ENCODE data around the gene SNAP29.
"Not testable (repeated sequence)": the region's sequence is repeated elsewhere in the genome, so short reads cannot be mapped to it uniquely, and the experiment has no call there.

Gene SNAP29

DNA sequence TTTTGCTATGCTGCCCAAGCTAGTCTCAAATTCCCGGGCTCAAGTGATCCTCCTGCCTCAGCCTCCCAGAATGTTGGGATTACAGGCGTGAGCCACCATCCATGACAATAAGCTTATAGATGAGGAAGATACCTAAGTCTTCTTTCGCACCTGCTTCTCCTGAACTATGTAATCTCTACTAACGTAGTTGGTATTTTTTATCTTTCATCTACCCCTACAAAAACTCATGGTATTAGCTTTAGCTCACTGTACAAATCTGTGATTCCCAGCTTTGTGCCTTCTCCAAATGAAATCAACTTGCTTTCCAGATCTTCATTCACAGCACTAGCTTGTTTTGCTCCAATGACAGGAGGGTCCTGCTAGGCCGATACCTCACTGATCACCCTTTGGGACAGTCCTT, 36.6 kb upstream of the SNAP29 start:
- no peaks in the 10 kb centered on the region for H3K4me1 Mint-ChIP-seq (ENCODE audit: low read depth in 2 of 2)
- peaks cover 56% of the 10 kb centered on the region for H3K36me3 Mint-ChIP-seq (ENCODE audit: insufficient read depth)
- H3K4me3 Mint-ChIP-seq, result no peak overlapping the region
- no peaks in the 10 kb centered on the region for H3K27me3 Mint-ChIP-seq
- no peak for ATAC-seq (replicated peaks)
- DNase-seq, result no peak
- peak overlapping the region in 1 of 2 donors; percentile 46 for H3K27ac Mint-ChIP-seq
- H3K9me3 Mint-ChIP-seq, result no peaks in the 10 kb centered on the region

DNA sequence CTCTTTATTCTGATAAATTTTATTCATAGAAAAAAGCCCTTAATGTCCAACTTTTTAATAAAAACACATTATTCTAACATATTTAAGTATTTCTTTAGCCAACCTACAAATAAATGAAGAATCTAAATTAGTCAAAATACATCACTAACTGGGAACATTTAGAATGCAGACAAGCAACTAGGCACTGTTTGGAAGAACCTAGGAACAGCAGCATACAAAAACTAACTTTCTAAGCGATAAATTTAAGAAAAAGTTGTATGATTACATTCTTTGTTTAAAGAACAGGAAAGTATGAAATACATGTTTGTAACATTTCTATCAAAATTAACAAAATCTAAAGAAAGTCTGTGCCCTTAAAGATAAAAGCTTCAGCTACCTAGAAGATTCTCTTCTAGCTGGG, 35.5 kb upstream of the SNAP29 start:
- no peak overlapping the region for H3K27ac Mint-ChIP-seq
- no peaks in the 10 kb centered on the region for H3K27me3 Mint-ChIP-seq
- H3K4me3 Mint-ChIP-seq, result no peak overlapping the region
- H3K9me3 Mint-ChIP-seq, result no peaks in the 10 kb centered on the region
- peaks cover 59% of the 10 kb centered on the region for H3K36me3 Mint-ChIP-seq (ENCODE audit: insufficient read depth)
- ATAC-seq (replicated peaks), result no peak
- no peaks in the 10 kb centered on the region for H3K4me1 Mint-ChIP-seq (ENCODE audit: low read depth in 2 of 2)
- DNase-seq, result no peak

DNA sequence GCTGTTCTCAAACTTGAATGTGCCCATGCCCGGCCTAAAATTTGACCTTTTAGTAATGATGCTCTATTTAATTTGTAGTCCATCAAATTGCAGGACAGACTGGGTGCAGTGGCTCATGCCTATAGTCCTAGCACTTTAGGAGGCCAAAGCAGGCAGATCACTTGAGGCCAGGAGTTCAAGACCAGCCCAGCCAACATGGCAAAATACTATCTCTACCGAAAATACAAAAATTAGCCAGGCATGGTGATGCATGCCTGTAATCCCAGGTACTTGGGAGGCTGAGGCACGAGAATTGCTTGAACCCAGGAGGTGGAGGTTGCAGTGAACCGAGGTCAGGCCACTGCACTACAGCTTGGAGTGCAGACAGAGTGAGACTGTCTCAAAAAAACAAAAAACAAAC, 33.6 kb upstream of the SNAP29 start:
- DNase-seq; H3K27ac Mint-ChIP-seq; H3K4me1 Mint-ChIP-seq (ENCODE audit: low read depth in 2 of 2); ATAC-seq (replicated peaks); H3K4me3 Mint-ChIP-seq; H3K27me3 Mint-ChIP-seq; H3K9me3 Mint-ChIP-seq: not testable (repeated sequence)
- H3K36me3 Mint-ChIP-seq (ENCODE audit: insufficient read depth), result peaks cover 67% of the 10 kb centered on the region

DNA sequence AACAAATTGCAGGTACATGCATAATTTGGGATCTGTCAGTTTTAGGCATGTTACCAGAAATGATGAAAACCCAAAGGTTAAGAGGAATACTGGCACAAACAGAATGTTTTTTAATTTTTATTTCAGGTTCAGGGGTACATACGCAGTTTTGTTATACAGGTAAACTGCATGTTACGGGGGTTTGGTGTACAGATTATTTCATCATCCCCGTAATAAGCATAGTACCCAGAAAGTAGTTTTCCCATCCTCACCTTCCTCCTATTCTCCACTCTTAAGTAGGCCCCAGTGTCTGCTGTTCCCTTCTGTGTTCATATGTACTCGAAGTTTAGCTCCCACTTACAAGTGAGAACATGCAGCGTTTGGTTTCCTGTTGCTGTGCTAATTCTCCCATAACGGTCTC, 33.2 kb upstream of the SNAP29 start:
- H3K9me3 Mint-ChIP-seq, result no peaks in the 10 kb centered on the region
- H3K27ac Mint-ChIP-seq, result peak overlapping the region in 1 of 2 donors; percentile 31
- H3K36me3 Mint-ChIP-seq (ENCODE audit: insufficient read depth), result peaks cover 67% of the 10 kb centered on the region
- ATAC-seq (replicated peaks) (no peak), DNase-seq (no peak)
- peaks cover 2 to 4% of the 10 kb centered on the region in 2 donors for H3K4me1 Mint-ChIP-seq (ENCODE audit: low read depth in 2 of 2)
- H3K27me3 Mint-ChIP-seq, result no peaks in the 10 kb centered on the region
- H3K4me3 Mint-ChIP-seq, result no peak overlapping the region

DNA sequence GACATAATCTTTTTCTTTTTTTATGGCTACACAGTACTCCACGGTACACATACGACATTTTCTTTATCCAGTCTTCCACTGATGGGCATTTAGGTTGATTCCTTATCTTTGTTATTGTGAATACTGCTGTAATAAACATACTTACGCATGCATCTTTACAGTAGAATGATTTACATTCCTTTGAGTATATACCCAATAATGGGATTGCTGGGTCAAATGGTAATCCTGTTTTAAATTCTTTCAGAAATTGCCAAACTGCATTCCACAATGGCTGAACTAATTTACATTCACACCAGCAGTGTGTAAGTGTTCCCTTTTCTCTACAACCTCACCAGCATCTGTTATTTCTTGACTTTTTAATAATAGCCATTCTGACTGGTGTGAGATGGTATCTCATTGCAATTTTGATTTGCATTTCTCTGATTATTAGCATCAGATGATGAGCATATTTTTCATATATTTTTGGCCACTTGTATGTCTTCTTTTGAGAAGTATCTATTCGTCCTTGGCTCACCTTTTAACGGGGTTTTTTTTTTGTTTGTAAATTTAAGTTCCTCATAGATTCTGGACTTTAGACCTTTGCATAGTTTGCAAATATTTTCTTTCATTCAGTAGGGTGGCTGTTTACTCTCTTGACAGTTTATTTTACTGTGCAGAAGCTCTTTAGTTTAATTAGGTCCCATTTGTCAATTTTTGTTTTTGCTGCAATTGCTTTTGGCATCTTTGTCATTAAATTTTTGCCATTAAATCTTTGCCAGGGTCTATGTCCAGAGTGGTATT, 32.2 kb upstream of the SNAP29 start:
- not testable (repeated sequence) for H3K4me1 Mint-ChIP-seq (ENCODE audit: low read depth in 2 of 2); H3K4me3 Mint-ChIP-seq; H3K9me3 Mint-ChIP-seq; ATAC-seq (replicated peaks); H3K27me3 Mint-ChIP-seq; DNase-seq
- peak overlapping the region in 1 of 2 donors; percentile 31 for H3K27ac Mint-ChIP-seq
- H3K36me3 Mint-ChIP-seq (ENCODE audit: insufficient read depth), result peaks cover 70% of the 10 kb centered on the region

DNA sequence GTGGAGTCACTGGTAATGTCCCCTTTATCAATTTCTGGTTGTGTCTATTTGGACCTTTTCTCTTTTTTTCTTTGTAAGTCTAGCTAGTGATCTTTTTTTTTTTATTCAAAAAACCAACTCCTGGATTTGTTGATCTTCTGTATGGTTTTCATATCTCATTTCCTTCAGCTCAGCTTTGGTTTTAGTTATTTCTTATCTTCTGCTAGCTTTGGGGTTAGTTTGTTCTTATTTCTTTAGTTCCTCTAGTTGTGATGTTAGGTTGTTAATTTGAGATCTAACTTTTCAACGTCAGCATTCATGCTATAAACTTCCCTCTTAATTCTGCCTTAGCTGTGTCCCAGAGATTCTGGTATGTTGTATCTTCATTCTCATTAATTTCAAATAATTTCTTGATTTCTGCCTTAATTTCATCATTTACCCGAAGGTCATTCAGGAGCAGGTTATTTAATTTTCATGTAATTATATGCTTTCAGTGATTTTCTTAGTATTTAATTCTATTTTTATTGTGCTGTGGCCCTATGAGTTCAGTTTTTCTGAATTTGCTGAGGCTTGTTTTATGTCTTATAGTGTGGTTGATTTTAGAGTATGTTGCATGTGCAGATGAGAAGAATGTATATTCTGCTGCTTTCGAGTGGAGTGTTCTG, 29.2 kb upstream of the SNAP29 start:
- Mint-ChIP-seq H3K36me3 (ENCODE audit: insufficient read depth) (peaks cover 77% of the 10 kb centered on the region), H3K4me3 (no peak overlapping the region), H3K4me1 (ENCODE audit: low read depth in 2 of 2) (peaks cover 2 to 9% of the 10 kb centered on the region in 2 donors), H3K27ac (no peak overlapping the region), H3K9me3 (no peaks in the 10 kb centered on the region), H3K27me3 (no peaks in the 10 kb centered on the region)
- no peak for DNase-seq
- ATAC-seq (replicated peaks), result no peak

DNA sequence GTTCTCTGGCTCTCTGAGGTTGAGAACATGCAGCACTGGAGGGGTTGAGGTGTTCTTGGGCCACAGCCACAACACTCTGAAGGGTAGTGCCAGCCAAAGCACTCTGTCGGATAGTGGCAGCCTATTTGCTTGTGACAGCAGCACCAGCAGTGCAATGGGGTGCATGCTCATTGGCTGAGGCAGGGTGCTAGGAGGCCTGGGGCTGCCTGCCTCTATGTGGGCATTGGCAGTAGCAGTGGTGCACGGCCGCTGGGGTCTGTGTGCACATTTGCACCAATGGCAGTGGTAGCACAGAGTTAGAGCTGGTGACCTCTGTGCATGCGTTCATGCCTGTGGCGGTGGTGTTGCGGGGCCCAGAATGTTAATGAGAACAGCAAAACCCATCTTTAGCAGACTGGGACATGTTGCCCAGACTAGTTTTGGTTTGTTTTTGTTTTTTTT, 25.6 kb upstream of the SNAP29 start:
- DNase-seq (no peak), ATAC-seq (replicated peaks) (no peak)
- H3K27me3 Mint-ChIP-seq, result no peaks in the 10 kb centered on the region
- no peak overlapping the region for H3K4me3 Mint-ChIP-seq
- peaks cover 70% of the 10 kb centered on the region for H3K36me3 Mint-ChIP-seq (ENCODE audit: insufficient read depth)
- H3K9me3 Mint-ChIP-seq, result no peaks in the 10 kb centered on the region
- H3K4me1 Mint-ChIP-seq (ENCODE audit: low read depth in 2 of 2), result peaks cover 2 to 13% of the 10 kb centered on the region in 2 donors
- peak overlapping the region in 1 of 2 donors; percentile 55 for H3K27ac Mint-ChIP-seq

DNA sequence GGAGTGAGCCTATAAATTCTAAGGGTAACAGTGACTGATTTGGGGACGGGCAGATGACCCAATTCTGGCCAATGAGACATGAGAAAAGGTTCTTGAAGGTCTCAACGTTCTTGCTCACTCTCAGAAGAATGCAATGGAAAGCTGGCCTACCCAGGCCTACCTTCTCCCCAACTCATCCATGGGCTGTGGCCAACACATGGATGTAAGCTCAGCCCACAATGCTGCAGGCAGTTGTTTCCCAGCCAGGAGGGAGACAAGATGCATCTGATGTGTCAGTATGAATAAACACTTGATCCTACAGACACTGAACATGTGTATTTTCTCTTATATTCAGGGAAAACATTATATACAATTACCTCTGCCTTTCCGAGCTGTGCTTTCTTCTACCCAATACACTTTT, 24.6 kb upstream of the SNAP29 start:
- Mint-ChIP-seq H3K27ac (no peak overlapping the region), H3K4me3 (no peak overlapping the region), H3K4me1 (ENCODE audit: low read depth in 2 of 2) (peaks cover 6 to 13% of the 10 kb centered on the region in 2 donors), H3K36me3 (ENCODE audit: insufficient read depth) (peaks cover 60% of the 10 kb centered on the region), H3K27me3 (no peaks in the 10 kb centered on the region), H3K9me3 (no peaks in the 10 kb centered on the region)
- no peak for DNase-seq
- no peak for ATAC-seq (replicated peaks)

DNA sequence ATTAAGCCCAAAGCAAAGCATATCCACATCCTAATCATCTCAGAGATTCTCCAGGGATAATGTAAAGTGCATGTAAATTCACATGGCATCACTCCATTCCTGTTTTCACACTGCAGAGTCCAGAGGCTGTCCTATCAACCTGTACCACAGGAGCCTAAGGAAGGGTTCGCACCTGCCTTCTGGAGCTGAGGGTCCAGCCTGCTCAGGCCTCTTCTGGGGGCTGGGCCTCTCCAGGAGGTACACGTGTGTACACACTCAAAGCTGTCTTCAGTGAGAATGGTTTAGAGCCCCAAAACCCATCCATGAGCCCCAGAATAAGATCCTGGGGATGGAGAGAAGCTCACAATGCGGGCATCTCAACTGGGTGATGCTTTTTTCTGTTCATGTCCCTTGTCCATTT, 24.1 kb upstream of the SNAP29 start:
- Mint-ChIP-seq H3K4me1 (ENCODE audit: low read depth in 2 of 2) (peaks cover 10 to 13% of the 10 kb centered on the region in 2 donors), H3K27ac (peak overlapping the region in 1 of 2 donors; percentile 49)

DNA sequence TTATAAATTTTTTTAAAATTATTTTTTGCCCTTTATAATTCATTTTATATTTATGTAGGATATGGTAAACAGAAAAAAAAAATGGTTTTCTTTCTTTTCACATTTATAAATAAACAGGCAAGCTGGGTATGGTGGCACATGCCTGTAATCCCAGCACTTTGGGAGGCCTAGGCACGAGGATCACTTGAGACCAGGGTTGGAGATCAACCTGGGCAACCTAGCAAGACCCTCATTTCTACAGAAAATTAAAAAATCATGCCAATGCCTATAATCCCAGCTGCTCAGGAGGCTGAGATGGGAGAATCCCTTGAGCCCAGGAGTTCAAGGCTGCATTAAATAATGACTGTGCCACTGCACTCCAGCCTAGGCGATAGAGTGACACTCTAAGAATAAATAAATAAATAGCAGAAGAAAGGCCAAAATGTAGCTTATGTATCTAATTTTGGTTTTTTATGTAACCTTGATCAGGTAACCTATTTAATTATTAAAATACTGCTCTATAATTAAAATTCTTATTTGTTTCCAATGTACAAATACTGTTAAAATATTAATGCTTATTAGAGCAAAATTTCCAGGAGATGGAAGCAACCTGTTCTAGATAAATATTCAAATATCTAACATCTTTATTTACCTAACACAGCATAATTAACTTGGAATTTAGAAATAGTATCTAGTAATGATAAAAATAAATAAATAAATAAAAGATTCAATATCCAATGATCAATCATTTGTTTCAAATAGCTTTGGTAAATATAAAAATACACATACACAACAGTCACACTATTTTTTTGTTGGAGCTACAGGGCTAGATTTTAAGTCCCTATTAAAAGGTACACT, 21.6 kb upstream of the SNAP29 start:
- Mint-ChIP-seq H3K4me3 (no peak overlapping the region), H3K27ac (no peak overlapping the region), H3K36me3 (ENCODE audit: insufficient read depth) (peaks cover 30% of the 10 kb centered on the region), H3K4me1 (ENCODE audit: low read depth in 2 of 2) (peaks cover 24 to 37% of the 10 kb centered on the region in 2 donors), H3K9me3 (no peaks in the 10 kb centered on the region), H3K27me3 (no peaks in the 10 kb centered on the region)
- no peak for DNase-seq
- ATAC-seq (replicated peaks), result no peak

More for the DNA sequence above, 24.1 kb upstream of the SNAP29 start:
- peaks cover 55% of the 10 kb centered on the region for H3K36me3 Mint-ChIP-seq (ENCODE audit: insufficient read depth)
- DNase-seq (no peak), ATAC-seq (replicated peaks) (no peak)
- H3K27me3 Mint-ChIP-seq, result no peaks in the 10 kb centered on the region
- no peak overlapping the region for H3K4me3 Mint-ChIP-seq
- no peaks in the 10 kb centered on the region for H3K9me3 Mint-ChIP-seq

DNA sequence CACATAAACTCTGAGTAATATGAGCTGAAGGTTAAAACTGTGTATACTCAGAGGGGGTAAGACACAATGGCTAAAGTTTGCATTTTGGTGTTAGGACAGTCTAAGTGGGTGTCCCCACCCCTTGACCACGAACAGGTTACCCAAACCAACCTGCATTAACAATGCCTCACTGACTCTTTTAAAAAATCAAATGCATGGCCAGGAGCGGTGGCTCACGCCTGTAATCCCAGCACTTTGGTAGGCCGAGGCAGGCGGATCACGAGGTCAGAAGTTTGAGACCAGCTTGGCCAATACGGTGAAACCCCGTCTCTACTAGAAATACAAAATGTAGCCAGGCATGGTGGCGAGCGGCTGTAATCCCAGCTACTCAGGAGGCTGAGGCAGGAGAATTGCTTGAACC, 19.5 kb upstream of the SNAP29 start:
- not testable (repeated sequence) for DNase-seq; H3K27ac Mint-ChIP-seq; H3K9me3 Mint-ChIP-seq; ATAC-seq (replicated peaks); H3K36me3 Mint-ChIP-seq (ENCODE audit: insufficient read depth); H3K4me3 Mint-ChIP-seq; H3K27me3 Mint-ChIP-seq
- H3K4me1 Mint-ChIP-seq (ENCODE audit: low read depth in 2 of 2), result peaks cover 33 to 45% of the 10 kb centered on the region in 2 donors

DNA sequence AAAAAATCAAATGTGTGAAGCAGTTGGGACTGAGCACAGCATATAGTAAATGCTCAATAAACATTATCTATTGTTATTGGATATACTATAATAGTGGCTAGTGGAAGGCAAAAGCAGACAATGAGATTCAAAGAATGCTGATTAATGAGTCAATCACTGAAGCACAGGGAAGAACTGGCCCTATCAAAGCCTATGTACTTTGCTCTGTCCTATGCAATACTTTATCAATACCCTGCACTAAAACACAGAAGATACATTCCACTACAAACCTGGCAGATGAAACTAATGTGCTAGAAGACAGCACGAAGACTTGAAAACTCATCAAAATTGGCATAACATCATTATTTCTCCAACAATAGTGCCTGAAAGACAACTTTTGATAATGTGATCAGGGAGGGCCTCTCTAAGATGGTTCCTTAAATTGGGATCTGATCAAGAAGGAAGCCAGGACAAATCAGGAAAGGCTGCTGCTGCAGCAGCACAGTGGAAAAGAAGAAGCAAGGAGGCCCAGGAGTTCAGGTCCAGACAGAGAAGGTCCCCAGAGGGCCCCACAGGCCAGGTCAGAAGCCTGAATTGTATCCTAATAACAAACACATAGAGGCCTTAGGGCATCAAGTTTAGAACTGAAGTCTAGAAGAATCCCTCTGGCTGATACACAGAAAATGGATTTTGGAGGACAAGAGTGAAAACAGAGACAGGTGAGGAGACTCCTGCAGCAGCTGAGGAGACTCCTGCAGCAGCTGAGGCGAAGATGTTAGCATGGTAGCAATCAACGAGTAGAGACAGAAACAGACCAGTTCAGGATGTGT, 18.8 kb upstream of the SNAP29 start:
- H3K27ac Mint-ChIP-seq, result no peak overlapping the region
- H3K4me3 Mint-ChIP-seq, result no peak overlapping the region
- peaks cover 33 to 51% of the 10 kb centered on the region in 2 donors for H3K4me1 Mint-ChIP-seq (ENCODE audit: low read depth in 2 of 2)
- peaks cover 7% of the 10 kb centered on the region for H3K36me3 Mint-ChIP-seq (ENCODE audit: insufficient read depth)
- no peak for ATAC-seq (replicated peaks)
- no peaks in the 10 kb centered on the region for H3K9me3 Mint-ChIP-seq
- H3K27me3 Mint-ChIP-seq, result no peaks in the 10 kb centered on the region
- DNase-seq, result no peak
